PC-9 (cell line): ENCODE results near the gene HNRNPAB.

Experiments
- EZH2 ChIP-seq: fragments of 200-600 bp; sonication (generic); IDR thresholded peaks from 2 replicates; pipeline ENCODE4 v1.8.0; 2017; ENCODE audit warnings: antibody characterized with exemption, low read depth
- TF ChIP-seq, protein P1 (sequence below): fragments of 200-600 bp; sonication (generic); conservative IDR thresholded peaks from 2 replicates; pipeline ENCODE4 v1.6.1; 2017; ENCODE audit warnings: mixed run types, antibody characterized with exemption, mild to moderate bottlenecking, moderate library complexity

GRCh38 chr5:178186427-178186826 is 17.9 kb upstream of the HNRNPAB start:
- TF ChIP-seq, protein P1, sequence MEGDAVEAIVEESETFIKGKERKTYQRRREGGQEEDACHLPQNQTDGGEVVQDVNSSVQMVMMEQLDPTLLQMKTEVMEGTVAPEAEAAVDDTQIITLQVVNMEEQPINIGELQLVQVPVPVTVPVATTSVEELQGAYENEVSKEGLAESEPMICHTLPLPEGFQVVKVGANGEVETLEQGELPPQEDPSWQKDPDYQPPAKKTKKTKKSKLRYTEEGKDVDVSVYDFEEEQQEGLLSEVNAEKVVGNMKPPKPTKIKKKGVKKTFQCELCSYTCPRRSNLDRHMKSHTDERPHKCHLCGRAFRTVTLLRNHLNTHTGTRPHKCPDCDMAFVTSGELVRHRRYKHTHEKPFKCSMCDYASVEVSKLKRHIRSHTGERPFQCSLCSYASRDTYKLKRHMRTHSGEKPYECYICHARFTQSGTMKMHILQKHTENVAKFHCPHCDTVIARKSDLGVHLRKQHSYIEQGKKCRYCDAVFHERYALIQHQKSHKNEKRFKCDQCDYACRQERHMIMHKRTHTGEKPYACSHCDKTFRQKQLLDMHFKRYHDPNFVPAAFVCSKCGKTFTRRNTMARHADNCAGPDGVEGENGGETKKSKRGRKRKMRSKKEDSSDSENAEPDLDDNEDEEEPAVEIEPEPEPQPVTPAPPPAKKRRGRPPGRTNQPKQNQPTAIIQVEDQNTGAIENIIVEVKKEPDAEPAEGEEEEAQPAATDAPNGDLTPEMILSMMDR: no peak
- no peak for TF ChIP-seq EZH2
